ENCODE data around the gene GIGYF1. TPM values are rescaled to one million over a fixed set of nuclear protein-coding genes. Genes with fewer than 3 reads are reported as not detected.

GIGYF1 gene
- total RNA-seq, 1 donor: 29.3 TPM

DNA sequence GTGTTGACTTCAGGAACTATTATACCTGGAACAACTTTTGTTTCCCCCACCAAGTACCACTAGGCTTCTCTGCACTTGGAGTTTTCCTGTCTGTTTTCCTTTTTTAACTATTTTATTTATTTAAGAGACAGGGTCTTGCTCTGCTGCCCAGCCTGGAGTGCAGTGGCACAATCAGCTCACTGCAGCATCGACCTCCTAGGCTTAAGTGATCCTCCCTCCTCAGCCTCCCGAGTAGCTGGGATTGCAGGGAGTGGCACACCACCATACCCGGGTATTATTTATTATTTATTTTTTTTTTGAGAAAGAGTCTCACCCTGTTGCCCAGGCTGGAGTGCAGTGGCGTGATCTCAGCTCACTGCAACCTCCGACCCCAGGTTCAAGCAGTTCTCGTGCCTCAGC, 2.1 kb upstream of the GIGYF1 start:
- H3K4me2 ChIP-seq (ENCODE audit: insufficient read depth, low read length): no peak overlapping the region
- H3K4me1 ChIP-seq (ENCODE audit: insufficient read depth, low read length): peaks cover 14% of the 10 kb centered on the region
- H3K4me3 ChIP-seq (ENCODE audit: insufficient read depth, low read length): no peak overlapping the region
- TF ChIP-seq, protein P1, sequence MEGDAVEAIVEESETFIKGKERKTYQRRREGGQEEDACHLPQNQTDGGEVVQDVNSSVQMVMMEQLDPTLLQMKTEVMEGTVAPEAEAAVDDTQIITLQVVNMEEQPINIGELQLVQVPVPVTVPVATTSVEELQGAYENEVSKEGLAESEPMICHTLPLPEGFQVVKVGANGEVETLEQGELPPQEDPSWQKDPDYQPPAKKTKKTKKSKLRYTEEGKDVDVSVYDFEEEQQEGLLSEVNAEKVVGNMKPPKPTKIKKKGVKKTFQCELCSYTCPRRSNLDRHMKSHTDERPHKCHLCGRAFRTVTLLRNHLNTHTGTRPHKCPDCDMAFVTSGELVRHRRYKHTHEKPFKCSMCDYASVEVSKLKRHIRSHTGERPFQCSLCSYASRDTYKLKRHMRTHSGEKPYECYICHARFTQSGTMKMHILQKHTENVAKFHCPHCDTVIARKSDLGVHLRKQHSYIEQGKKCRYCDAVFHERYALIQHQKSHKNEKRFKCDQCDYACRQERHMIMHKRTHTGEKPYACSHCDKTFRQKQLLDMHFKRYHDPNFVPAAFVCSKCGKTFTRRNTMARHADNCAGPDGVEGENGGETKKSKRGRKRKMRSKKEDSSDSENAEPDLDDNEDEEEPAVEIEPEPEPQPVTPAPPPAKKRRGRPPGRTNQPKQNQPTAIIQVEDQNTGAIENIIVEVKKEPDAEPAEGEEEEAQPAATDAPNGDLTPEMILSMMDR (IDR thresholded peaks at IDR 0.05; ENCODE audit: extremely low read depth, low read depth, low read length): no peak
- peaks cover 12% of the 10 kb centered on the region for H3K27me3 ChIP-seq (ENCODE audit: insufficient read depth, low read length)
- no peaks in the 10 kb centered on the region for H3K9me3 ChIP-seq (ENCODE audit: low read depth, low read length)
- H3K27ac ChIP-seq (ENCODE audit: low read depth, low read length): no peak overlapping the region
- H3K36me3 ChIP-seq (ENCODE audit: insufficient read depth, low read length): no peaks in the 10 kb centered on the region
- H3K79me2 ChIP-seq (ENCODE audit: insufficient read depth, low read length): peaks cover 26% of the 10 kb centered on the region
- H2AFZ ChIP-seq (ENCODE audit: low read length): no peak overlapping the region
- no peak for DNase-seq (ENCODE audit: insufficient read length, low spot score, missing footprints)
- peaks cover 22% of the 10 kb centered on the region for H4K20me1 ChIP-seq (ENCODE audit: insufficient read depth, low read length)

DNA sequence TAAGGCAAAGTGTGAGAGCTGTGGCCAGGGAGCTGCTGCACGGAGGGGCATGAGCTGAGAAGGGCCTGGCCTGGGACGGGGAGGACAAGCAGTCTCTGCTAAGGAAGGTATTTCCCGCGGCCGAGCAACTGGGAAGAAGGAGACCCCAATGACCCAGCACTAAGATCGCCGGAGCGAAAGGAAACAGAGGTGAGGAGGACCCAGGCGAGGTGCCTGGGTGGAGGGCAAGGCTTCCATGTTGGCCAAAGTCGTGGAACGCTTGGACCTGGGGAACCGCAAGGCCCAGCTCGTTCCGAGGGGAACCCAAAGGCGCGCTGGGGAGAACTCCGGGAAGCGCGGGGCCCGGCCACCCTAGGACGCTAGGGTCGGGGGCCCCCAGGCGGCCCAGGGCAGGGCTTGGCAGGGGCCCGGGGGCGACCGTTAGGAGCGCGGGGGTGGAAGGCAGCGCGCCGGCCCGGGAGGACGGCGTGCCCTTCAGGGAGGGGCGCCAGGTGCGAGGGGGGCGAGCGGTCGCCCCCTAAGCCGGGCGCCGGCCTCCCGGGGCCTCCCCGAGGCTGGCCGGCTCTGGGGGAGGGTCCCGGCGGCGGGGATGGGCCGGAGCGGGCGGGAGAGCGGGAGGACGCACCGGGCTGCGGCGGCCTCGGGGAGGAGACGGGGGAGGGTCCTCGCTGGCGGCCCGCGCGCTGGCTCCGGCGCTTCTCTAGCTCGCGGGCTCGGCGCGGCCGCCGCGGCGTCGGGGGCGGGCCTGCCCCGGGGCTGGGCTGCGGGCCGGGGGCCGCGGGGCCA, 545 bp downstream of the GIGYF1 start:
- H3K27ac ChIP-seq (ENCODE audit: low read depth, low read length): no peak overlapping the region
- no peaks in the 10 kb centered on the region for H3K27me3 ChIP-seq (ENCODE audit: insufficient read depth, low read length)
- H3K4me3 ChIP-seq (ENCODE audit: insufficient read depth, low read length): peak overlapping the region; percentile 83
- H4K20me1 ChIP-seq (ENCODE audit: insufficient read depth, low read length): peaks cover 44% of the 10 kb centered on the region
- peak overlapping the region; percentile 90 for H3K4me2 ChIP-seq (ENCODE audit: insufficient read depth, low read length)
- no peaks in the 10 kb centered on the region for H3K9me3 ChIP-seq (ENCODE audit: low read depth, low read length)
- no peaks in the 10 kb centered on the region for H3K36me3 ChIP-seq (ENCODE audit: insufficient read depth, low read length)
- H3K4me1 ChIP-seq (ENCODE audit: insufficient read depth, low read length): peaks cover 14% of the 10 kb centered on the region
- H3K79me2 ChIP-seq (ENCODE audit: insufficient read depth, low read length): peaks cover 51% of the 10 kb centered on the region
- peak; percentile 91 for DNase-seq (ENCODE audit: insufficient read length, low spot score, missing footprints)
- TF ChIP-seq, protein P1 (IDR thresholded peaks at IDR 0.05; ENCODE audit: extremely low read depth, low read depth, low read length): no peak
- H2AFZ ChIP-seq (ENCODE audit: low read length): no peak overlapping the region

DNA sequence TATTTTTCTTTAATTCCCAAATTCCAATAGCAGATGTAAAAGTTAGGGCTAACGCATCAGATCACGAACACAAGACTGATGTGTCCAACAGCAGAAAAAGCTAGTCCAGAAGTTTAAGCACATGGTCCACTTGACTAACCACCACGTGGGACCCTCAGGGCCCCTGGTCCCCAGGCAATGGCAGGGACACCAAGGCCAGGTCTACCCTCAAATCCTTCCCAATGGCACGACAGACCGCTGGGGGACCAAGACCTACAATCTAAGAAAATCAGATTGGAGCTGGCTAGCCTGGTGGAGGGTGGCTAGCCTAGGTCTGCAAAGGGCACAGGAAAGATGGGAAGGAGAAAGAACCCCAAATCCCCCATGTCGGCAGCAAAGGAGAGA, 1.5 kb downstream of the GIGYF1 start:
- Histone ChIP-seq H3K4me1 (ENCODE audit: insufficient read depth, low read length) (peaks cover 14% of the 10 kb centered on the region), H3K4me3 (ENCODE audit: insufficient read depth, low read length) (peak overlapping the region; percentile 83), H3K4me2 (ENCODE audit: insufficient read depth, low read length) (peak overlapping the region; percentile 90), H3K27me3 (ENCODE audit: insufficient read depth, low read length) (no peaks in the 10 kb centered on the region), H3K27ac (ENCODE audit: low read depth, low read length) (no peak overlapping the region), H4K20me1 (ENCODE audit: insufficient read depth, low read length) (peaks cover 51% of the 10 kb centered on the region), H3K79me2 (ENCODE audit: insufficient read depth, low read length) (peaks cover 61% of the 10 kb centered on the region), H3K36me3 (ENCODE audit: insufficient read depth, low read length) (no peaks in the 10 kb centered on the region), H2AFZ (ENCODE audit: low read length) (no peak overlapping the region), H3K9me3 (ENCODE audit: low read depth, low read length) (no peaks in the 10 kb centered on the region)
- peak; percentile 83 for DNase-seq (ENCODE audit: insufficient read length, low spot score, missing footprints)
- TF ChIP-seq, protein P1 (IDR thresholded peaks at IDR 0.05; ENCODE audit: extremely low read depth, low read depth, low read length): no peak

DNA sequence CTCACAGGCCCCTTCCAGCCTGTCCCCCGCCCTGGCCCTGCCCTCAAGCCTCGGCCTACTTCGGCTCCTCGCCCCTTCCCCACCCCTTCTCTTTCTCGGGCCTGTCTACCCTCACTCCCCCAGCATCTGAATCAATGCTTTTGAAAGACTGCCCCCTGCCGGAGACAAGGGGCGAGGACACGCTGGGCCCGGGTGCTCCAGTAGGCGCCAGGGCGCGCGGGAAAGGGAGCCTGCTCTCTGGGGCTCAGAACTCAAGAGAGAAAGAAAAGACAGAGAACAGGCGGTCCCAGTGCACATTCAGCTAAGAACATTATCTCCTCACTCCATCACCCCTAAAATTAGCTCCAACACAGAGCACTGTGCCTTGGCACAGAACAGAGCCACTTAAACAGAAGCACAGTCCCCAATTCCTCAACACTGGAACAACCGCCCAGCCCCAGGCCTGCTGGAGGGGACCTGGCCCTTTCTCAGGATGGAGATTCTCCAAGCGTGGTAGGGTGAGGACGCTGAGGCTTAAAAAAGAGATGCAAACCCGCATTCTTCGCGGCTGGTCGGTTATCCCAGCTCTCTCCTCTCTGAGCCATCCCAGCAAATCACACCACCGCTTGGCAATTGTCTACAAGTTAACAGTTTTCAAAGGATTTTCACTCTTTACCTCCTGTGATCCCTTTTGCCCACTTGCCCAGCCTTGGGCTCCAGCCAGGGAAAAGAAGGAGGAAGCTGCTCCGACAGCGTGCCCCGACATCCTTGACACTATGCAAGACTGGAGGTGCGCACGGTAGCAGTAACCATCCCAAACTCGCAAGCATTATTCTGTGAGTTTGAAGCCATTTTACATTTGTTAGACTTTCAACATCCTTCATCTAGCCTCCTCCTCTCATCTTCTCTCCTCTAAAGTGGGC, 2.1 kb downstream of the GIGYF1 start:
- Histone ChIP-seq H3K4me1 (ENCODE audit: insufficient read depth, low read length) (peaks cover 14% of the 10 kb centered on the region), H2AFZ (ENCODE audit: low read length) (no peak overlapping the region), H3K27ac (ENCODE audit: low read depth, low read length) (no peak overlapping the region), H4K20me1 (ENCODE audit: insufficient read depth, low read length) (peaks cover 54% of the 10 kb centered on the region), H3K27me3 (ENCODE audit: insufficient read depth, low read length) (no peaks in the 10 kb centered on the region), H3K79me2 (ENCODE audit: insufficient read depth, low read length) (peaks cover 61% of the 10 kb centered on the region), H3K4me2 (ENCODE audit: insufficient read depth, low read length) (peak overlapping the region; percentile 90), H3K9me3 (ENCODE audit: low read depth, low read length) (no peaks in the 10 kb centered on the region), H3K36me3 (ENCODE audit: insufficient read depth, low read length) (no peaks in the 10 kb centered on the region), H3K4me3 (ENCODE audit: insufficient read depth, low read length) (peak overlapping the region; percentile 83)
- DNase-seq (ENCODE audit: insufficient read length, low spot score, missing footprints): peak; percentile 100
- TF ChIP-seq, protein P1 (IDR thresholded peaks at IDR 0.05; ENCODE audit: extremely low read depth, low read depth, low read length): peak; percentile 78
